ENCODE results near the gene ZC3H7B. TPM values are rescaled to one million over a fixed set of nuclear protein-coding genes. Genes with fewer than 3 reads are reported as not detected.

Gene ZC3H7B
- total and polyA plus RNA-seq, 2 donors (not counting 3 experiments of a cell fraction or from before 2014, with no cell fraction given): 66.8 to 95.9 TPM

DNA sequence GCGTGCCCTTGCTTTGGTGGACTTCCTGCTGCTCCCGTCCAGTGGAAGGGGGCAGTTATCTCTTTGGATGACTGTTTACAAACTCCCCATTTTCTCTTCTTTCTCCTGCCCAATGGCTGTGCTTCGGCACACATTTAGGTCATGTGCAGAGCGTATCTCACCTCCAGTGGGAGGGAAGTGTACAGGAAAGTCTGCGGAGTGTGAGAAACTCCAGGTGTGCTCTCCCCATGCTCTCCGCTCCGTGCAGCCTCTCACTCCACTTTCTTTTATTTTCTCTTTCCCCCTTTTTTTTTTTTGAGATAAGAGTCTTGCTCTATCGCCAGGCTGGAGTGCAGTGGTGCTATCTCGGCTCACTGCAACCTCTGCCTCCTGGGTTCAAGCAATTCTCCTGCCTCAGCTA lies 68.5 kb downstream of the ZC3H7B start:
- no peak for FAIRE-seq
- DNase-seq (ENCODE audit: low read depth, low spot score): no peak
- no TSS peak for BruUV-seq (replicated peaks)
- Histone ChIP-seq H3K4me1 (ENCODE audit: control insufficient read depth, extremely low read depth, insufficient read depth, low read length) (peaks cover 7% of the 10 kb centered on the region), H3K4me2 (ENCODE audit: insufficient read depth, low read length) (no peak overlapping the region), H3K9me1 (replicated peaks; ENCODE audit: control insufficient read depth, extremely low read depth, insufficient read depth, low read length) (no peaks in the 10 kb centered on the region), H3K9me3 (replicated peaks; ENCODE audit: control insufficient read depth, insufficient read depth, low read length) (no peaks in the 10 kb centered on the region), H3K27ac (ENCODE audit: insufficient read depth, low read depth, low read length) (no peak overlapping the region), H3K36me3 (ENCODE audit: control insufficient read depth in 2 of 2, extremely low read depth in 1 of 2, insufficient read depth in 2 of 2, low read length in 2 of 2) (no peaks in the 10 kb centered on the region), H3K4me3 (replicated peaks in 1 of 3; ENCODE audit: insufficient read depth in 1 of 3, low read depth in 1 of 3, low read length in 3 of 3) (no peak overlapping the region), H2AFZ (ENCODE audit: low read depth, low read length) (no peak overlapping the region), H4K20me1 (replicated peaks; ENCODE audit: control insufficient read depth, extremely low read depth, insufficient read depth, low read length) (no peaks in the 10 kb centered on the region), H3K27me3 (ENCODE audit: control insufficient read depth in 2 of 2, insufficient read depth in 2 of 2, low read length in 2 of 2) (no peaks in the 10 kb centered on the region), H3K9ac (replicated peaks; ENCODE audit: extremely low read depth, insufficient read depth, low read length) (no peak overlapping the region), H3K79me2 (ENCODE audit: control insufficient read depth, insufficient read depth, low read length) (no peaks in the 10 kb centered on the region)
- TF ChIP-seq MYC (IDR thresholded peaks at IDR 0.05; ENCODE audit: low read depth, low read length) (no peak), FOS (IDR thresholded peaks at IDR 0.05; ENCODE audit: borderline replicate concordance, insufficient read depth, low read length) (no peak), MAX (IDR thresholded peaks at IDR 0.05; ENCODE audit: insufficient read depth, insufficient read length) (no peak), JUN (IDR thresholded peaks at IDR 0.05; ENCODE audit: borderline replicate concordance, insufficient read depth, insufficient read length, low read depth) (no peak), POLR2A (IDR thresholded peaks at IDR 0.05; ENCODE audit: low read depth, low read length) (no peak), POLR2AphosphoS5 (IDR thresholded peaks at IDR 0.05; ENCODE audit: insufficient read depth, low read depth, low read length) (no peak), GATA2 (IDR thresholded peaks at IDR 0.05; ENCODE audit: insufficient read depth, insufficient read length, low read depth, low read length) (no peak), EZH2 (IDR thresholded peaks at IDR 0.05; ENCODE audit: borderline replicate concordance, low read depth, low read length, severe bottlenecking) (no peak), CTCF (IDR thresholded peaks at IDR 0.05; ENCODE audit: extremely low read depth in 1 of 2, insufficient read depth in 1 of 2, low read depth in 1 of 2, low read length in 2 of 2) (no peak)
- ChIA-PET CTCF (no interaction called here), POLR2A (no interaction called here)
- dilution Hi-C loops (cut with MboI; ENCODE audit: extremely low pct_ligation_motif_present, low sequenced_read_pairs) (no loop called here), intact Hi-C loops (cut with micrococcal nuclease) (loop anchor here (5.0 to 10.0 kb wide), 2 partner anchors 83 to 175 kb away; partner anchors contain the start of gene RANGAP1)

Data from endothelial cell of umbilical vein (primary cell).